ENCODE data around the gene IFT88.
"Not testable (repeated sequence)": the region's sequence is repeated elsewhere in the genome, so short reads cannot be mapped to it uniquely, and the experiment has no call there.

The IFT88 gene

DNA sequence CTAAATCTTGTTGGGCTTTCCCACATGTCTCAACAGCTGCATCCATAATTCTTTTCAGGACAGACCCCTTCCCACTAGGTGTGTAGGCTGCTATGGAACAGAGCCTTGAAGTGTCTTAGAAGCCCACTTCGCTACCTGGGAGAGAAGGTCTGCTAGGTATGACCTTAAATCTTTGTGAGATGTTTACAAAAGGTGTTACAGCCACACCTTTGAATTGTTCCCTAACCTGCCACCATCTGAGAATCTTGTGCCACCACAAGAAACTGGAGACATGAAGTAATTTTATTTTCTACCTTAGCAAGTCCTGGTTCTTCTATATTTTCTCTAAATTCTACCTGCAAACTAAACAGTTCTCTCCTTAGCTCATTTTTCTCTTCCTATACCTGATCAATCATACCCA, 69.1 kb downstream of the IFT88 start:
- no peak for DNase-seq (ENCODE audit: low read depth, low spot score)

DNA sequence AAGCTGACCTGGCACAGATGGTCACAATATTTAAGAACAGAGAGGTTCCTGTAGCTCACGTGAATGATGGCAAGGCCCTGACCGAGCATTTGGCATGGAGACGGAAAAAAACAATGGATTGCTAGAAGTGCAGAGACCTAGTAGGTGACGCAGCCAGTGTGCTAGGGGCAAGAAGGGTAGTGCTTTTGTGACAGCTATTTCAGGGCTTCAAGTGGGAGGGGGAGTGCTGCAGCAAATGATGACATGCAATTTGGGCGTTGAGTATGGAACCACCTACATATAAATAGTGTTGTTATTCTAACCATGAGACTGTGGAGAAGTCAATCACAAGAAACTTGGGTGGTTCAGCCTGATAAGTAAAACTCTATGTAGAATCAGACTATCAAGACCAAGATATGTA, 70.9 kb downstream of the IFT88 start:
- no peak for DNase-seq (ENCODE audit: low read depth, low spot score)

DNA sequence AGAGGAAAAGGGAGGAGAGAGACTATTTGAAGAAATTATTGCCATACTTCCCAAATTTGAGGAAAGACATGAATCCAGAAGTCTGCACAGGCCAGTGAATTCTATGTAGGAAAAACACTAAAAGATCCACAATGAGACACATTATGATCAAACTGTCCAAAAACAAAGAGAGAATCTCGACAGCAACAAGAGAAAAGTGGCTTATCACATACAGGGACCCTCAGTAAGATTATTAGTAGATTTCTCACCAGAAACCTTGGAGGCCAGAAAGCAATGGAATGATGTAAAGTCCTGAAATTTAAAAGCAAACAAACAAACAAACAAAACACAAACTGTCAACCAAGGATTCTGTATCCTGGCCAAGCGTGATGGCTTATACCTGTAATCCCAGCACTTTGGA, 80.8 kb downstream of the IFT88 start:
- DNase-seq (ENCODE audit: low read depth, low spot score): no peak

DNA sequence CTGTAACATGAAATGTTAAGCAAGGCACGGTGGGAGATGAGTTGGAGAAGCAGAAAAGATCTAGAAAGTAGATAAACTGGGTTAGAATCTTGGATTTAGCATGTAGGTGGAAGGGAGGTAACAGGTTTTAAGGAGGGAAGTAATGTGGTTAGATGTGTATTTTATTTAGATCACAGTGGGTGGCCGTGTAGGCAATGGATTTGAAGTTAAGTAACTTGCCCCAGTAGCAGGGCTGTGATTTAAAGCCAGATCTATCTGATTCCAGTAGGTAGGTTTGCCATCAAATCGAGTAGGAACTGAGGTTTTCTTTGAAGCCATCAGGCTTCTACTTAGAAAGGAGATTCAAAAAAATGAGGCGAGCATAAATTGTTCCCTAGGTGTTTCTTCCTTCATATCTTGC, 86.0 kb downstream of the IFT88 start:
- no peak for DNase-seq (ENCODE audit: low read depth, low spot score)

DNA sequence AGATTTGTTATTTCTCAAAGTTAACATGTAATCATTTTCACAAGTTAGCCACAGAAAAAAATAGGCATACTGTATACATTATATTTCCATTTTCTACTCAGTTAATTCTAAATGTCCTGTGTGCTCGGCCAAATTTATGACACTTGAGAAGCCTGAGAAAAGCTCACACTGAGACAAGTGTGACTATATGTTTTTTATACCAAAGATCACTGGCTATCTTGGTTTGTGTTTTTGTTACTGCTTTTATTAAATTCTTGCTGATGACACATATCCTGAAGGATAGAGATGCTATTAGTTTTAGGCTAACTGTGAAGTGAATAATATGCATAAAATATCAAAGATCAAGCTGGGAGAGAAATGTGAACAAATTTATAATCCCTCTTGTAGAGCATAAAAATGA, 87.2 kb downstream of the IFT88 start:
- no peak for DNase-seq (ENCODE audit: low read depth, low spot score)

DNA sequence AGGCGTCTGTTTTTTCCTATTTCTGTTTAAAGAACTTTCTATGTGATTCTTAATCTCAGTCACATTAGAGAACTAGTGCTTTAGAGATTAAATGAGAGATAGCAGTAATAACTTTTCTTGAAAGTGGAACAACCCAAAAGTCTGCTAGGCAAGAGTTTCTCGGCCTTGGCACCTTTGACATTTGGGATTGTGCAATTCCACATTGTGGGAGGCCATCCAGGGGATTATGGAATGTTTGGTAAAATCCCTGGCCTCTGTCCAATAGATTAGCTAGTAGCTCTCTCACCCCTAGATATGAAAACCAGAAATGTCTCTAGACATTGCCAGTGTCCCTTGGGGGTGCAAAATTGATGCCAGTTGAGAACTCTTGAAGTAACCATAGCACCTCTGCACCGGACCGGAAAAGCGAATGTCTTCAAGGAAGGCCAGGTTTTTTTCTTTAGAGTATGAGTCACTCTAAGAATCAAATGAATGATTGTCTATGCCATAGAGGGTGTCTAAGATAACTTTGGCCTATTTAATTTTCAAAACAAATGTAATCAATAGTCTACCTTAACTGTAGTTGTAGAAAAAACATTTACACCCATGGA, 91.6 kb downstream of the IFT88 start:
- DNase-seq (ENCODE audit: low read depth, low spot score): no peak

DNA sequence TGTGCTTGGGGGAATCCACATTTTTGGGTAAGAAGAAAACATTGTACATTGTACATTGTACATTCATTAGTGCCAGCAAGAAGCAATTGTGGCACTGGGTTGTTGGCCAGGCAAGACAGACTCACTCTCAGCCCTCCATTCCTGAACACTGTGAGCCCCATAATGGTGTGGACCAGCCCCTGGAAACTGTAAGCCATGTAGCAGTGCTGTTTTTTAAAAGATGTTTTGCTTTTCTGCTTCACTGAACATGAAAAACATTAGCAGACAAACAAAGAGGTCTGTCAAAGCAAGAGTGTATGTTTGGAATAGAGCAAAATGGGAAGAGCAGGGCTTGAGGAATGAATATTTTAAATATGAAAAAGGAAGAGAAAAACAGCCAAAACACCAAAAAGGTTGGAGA, 97.4 kb downstream of the IFT88 start:
- DNase-seq (ENCODE audit: low read depth, low spot score): no peak

DNA sequence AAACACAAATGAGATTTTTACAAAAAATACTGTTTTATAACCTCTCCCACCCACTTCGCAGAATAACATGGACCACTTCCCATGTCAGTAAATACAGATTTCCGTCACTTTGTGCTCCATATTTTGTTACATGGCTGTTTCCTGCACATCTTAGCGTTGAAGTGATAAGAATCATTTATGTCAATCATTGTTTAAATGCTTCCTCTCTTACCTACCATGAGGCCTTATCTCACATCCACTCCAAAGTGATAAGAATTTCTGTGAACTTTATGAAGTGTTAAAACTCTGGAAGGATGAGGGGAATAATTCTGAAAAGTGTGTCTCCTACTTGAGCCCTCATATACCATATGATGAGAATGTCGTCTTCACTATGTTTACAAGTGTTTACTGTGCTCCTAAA, 100.0 kb downstream of the IFT88 start:
- DNase-seq (ENCODE audit: low read depth, low spot score): no peak

DNA sequence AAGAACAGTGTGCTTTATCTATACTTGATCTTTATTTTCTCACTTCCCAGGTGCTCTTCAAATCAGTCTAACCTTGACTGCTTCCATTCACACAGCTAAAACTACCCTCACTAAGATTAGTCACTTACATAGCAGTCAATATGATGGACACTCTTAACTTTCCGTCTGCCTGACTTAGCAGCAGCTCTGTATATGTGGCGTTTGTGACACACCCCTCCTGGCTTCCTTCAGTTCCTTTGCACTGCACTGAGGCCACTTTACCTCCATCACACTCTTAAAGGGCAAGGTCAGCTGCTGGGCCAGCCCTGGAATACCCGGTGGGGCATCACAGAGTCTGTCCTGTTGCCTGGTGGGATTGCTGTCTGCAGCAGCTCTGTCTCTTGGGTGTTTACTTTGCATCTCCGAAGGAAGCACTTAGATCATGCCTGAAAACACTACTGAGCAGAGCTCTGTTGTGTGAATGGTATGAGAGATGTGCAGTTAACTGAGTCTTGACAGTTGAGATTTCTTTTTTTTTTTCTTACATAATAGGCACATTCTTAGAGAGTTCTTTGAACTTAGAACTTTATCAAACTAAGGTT, 101.0 kb downstream of the IFT88 start:
- DNase-seq (ENCODE audit: low read depth, low spot score): no peak

DNA sequence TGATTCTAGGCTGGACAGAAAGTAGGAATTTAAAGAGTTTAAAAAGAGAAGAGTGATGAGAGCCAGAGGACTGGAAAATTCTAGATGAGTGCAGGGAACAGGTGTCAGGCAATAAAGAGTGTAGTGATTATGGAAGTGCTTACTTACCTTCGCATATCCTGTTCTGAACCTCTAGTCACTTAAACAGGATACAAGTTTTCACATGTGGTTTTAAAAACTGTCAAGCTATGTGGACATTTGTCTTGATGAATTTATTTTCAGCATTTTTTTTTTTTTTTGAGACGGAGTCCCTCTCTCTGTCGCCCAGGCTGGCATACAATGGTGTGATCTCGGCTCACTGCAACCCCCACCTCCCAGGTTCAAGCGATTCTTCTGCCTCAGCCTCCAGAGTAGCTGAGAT, 102.2 kb downstream of the IFT88 start:
- DNase-seq (ENCODE audit: low read depth, low spot score): no peak

DNA sequence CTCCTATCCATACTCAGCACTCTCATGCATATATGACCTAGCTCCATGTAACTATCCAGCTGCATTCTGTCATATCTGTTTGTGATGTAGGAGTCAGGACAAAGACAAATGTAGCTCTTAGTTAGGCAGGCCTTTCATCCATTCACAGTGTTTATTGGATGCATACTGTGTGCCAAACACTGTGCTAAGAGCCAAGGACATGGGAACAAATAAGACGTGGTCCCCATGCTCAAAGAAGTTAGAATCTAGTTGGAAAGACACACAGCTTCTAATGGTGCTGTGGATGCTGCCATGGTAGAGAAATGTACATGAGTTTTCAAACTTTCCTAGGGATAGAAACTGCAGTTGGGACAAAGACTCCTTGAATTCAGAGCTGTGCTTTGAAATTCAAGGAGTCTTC, 104.8 kb downstream of the IFT88 start:
- DNase-seq (ENCODE audit: low read depth, low spot score): no peak

DNA sequence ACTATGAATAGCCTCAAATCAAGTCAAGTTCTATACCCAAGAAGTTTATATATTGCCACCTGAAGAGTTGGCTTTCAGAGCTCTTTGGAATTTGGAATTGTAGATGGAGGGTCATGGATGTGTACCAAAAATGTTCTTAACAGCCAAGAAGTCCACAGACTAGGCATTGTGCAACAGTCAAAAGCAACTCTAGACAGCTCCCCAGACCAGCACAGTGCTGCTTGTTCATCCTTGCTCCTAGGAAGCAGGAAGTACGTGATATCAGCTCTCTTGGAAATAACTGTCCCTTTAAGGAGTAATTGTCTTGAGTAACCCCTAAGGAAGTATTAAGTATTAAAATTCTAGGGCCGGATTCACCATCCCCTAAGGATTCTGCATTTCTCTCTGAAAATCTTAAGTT, 105.8 kb downstream of the IFT88 start:
- no peak for DNase-seq (ENCODE audit: low read depth, low spot score)

DNA sequence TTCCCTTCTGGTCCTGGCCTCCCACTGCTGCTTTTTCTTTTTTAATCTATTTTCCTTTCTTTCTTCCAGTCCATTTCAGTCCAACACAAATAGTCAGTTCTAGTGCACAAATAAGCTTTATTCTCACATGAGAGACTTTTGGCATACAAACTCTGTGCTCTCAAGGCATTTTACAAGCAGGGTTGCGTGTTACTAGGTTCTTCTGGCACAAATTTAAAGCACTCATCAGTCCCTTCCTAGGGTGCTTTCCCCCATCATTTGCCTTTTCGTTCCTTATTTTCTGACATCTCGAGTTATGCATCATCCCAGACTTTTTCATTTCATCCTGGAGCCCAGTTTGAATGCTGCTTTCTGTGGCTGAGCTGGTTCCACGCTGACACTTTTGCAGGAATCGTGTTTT, 106.8 kb downstream of the IFT88 start:
- no peak for DNase-seq (ENCODE audit: low read depth, low spot score)

DNA sequence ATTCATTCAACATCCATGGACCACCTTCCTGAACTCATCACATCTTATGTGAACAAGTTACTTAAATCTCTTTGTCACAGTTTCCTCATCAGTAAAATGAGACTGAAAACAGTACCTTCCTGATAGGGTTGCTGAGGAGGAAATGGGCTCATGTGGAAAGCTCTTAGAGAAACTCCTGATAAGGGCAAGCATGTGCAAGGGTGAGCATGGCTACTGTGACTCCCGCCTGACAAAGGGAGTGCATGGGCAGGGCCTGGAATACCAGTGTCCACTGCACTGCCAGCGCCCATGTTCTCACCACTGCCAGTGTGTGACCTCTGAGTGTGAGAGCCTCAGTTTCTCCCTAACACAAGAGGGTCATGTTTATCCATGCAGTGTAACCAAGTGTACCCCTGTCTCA, 109.3 kb downstream of the IFT88 start:
- DNase-seq (ENCODE audit: low read depth, low spot score): no peak

DNA sequence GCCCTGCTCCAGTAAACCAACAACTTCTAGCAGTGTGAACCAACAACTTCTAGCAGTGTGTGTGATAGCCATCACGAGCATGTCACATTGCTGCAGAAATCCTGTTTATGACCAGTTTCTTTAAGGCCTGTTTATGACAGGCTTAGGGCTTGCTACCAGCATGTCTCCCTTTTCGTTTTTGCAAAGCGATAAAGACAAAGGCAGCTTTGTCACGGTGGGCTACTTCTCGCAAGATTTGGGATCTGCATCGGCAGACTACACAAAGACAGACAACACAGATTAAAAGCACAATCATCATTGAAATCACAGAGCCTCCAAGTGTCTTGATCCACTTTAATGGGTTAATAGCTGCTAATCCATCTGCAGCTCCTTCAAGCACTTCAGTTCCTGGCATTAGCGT, 111.6 kb downstream of the IFT88 start:
- DNase-seq (ENCODE audit: low read depth, low spot score): not testable (repeated sequence)

DNA sequence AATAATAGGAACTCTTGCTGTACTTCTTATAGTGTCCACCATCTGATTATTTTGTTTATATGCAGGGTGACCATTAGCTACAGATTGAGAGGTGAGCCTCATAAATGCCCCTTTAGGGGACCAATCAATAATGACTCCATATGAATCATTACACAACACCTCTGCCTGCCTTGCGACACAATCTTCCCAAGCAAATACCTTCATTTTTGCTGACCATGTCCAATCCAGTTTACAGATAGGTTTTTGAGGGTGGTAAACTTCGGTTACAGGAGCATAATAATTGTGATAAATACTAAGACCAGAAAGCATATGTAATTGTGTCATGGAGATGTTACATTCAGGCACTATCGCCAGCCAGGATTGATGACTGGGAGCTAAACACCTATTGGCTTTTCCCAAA, 112.9 kb downstream of the IFT88 start:
- DNase-seq (ENCODE audit: low read depth, low spot score): no peak

DNA sequence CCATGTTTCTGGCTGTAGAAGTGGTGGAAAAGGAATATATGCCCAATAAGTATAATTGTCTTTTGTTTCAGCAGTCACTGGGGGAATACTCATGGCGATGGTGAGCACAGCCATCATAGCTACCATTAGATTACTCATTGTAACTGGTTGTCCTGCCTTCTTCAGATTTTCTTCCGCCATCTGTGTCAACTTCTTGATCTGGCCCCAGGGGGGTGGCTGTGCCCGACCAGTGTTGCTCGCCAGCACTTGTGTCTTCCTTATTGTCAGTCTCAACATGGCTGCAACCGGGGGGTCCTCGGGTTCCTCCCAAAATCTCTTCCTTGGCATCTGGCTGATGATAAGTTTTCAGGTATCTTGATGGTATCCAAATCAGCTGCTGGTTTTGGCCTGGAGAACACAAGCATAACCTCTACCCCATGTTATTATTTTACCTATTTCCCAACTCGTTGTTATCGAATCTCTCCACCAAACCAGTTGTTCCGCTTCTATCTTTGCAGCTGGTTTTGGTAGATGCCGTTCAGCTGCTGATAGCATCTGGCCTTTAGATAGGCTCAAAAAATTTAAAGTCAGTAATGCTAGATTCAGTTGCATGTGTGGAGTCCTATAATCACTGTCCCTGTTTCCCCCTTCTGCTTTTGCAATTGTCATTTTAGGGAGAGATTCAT, 113.6 kb downstream of the IFT88 start:
- no peak for DNase-seq (ENCODE audit: low read depth, low spot score)

DNA sequence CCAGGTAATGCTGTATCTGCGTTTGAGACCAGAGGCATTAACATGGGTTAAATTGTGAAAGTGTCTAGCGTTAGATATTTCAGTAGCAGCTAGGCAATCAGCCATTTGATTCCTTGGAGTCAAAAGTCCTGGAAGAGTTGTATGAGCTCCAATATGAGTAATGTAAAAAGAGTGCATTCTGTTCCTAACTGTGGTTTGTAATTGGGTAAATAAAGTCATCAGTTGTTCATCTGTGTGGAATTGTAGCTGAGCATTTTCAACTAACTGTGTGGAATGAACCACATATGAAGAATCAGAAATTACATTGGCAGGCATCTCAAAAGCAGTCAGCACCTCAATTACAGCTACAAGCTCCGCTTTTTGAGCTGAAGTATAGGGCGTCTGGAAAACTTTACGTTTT, 114.5 kb downstream of the IFT88 start:
- not testable (repeated sequence) for DNase-seq (ENCODE audit: low read depth, low spot score)

DNA sequence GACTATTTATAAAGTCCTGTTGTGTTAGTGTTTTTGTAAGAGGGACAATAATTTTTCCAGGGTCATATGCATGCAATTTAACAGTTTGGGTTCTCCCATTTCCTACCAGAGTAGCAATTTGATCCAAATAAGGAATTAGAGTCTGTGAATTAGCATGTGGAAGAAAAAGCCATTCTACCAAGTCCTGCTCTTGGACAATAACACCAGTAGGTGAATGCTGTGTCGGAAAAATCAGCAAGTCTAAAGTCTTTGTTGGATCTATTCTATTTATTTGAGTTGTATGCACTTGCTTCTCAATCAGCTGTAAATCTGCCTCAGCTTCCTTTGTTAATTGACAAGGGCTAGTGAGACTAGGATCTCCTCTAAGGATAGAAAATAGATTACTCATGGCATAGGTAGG, 115.1 kb downstream of the IFT88 start:
- no peak for DNase-seq (ENCODE audit: low read depth, low spot score)

DNA sequence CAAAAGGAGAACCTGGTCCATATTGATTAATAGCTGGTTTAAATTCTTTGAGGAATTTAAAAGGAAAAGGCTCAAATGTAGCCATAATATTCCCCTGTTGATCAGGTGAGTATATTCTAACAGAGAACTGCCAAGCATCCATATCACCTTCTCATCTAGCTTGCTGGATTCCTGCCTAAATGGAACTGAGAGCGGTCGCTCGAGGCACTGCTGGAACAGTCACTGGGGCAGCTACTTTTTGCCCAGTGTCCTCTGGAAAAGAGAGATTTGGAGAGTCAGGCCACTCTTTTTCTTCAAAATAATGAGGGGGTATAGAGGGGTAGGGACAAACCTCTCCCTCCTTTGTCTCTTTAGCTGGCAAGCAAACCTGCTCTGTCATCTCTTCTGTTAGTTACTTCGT, 117.1 kb downstream of the IFT88 start:
- DNase-seq (ENCODE audit: low read depth, low spot score): no peak

DNA sequence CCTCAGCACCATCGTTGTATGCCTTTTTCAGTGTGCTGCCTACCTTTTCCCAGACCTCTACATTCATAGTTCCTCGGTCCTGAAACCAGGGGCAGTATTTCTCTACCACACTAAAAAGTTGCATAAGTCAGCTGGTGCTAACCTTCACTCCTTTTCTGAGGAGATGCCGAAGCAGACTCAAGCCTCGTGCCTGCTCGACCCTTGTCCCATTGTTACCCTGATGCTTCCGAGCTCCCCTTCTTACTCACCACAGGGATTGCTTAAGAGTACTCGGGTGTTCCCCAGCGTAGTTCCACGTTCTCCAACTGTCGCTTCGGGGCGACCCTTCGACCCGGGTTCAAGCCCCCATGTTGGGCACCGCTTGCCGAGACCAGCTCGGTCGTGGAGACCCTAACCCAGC, 117.6 kb downstream of the IFT88 start:
- no peak for DNase-seq (ENCODE audit: low read depth, low spot score)

DNA sequence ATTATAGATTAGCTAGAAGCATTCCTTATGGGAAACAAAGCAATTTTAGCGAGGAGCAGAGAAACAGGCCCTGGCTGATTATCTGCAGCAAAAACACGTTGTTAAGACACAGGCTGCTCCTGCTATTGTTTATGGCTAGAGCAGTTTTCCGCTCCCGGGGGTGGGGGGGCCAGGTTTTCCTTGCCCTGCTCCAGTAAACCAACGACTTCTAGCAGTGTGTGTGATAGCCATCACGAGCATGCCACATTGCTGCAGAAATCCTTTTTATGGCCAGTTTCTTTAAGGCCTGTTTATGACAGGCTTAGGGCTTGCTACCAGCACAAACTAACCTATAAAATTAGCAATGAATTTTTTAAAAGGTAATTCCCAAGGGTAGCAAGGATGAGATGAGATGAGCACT, 118.1 kb downstream of the IFT88 start:
- DNase-seq (ENCODE audit: low read depth, low spot score): no peak

DNA sequence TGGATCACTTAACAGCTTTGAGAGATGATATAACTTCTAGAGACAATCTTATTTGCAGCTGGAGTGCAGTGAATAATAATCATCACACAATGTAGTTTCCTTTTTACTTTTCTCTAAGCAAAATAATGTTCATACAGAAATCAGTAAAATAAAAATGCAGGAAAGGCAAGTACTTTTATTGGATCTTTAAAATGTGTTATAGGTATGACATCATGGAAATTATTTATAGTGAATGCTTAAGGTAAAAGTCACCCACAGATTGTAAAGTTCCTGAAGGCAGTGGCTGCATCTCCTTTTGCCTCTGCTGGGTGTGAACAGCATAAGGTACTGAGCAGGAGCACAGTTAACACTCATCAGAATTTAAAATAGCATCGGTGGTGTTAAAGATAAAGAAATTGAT, 119.2 kb downstream of the IFT88 start:
- no peak for DNase-seq (ENCODE audit: low read depth, low spot score)
